Endothelial cell (in vitro differentiated cells): ENCODE results near the gene TFIP11. TPM values are rescaled to one million over a fixed set of nuclear protein-coding genes. Genes with fewer than 3 reads are reported as not detected.
A peak's percentile ranks its signal among the peaks of the same experiment; 100 is the strongest.

Experiments
- DNase-seq: peaks from one replicate; pipeline ENCODE4 v3.0.0; 2021; ENCODE audit warnings: low spot score
- H3K27ac Mint-ChIP-seq: one replicate; pipeline ENCODE4 v1.8.0; 2021; ENCODE audit warnings: mixed read lengths, inconsistent platforms; ENCODE audit not compliant: unreplicated experiment
- H3K27me3 Mint-ChIP-seq: one replicate; pipeline ENCODE4 v1.8.0; 2021; ENCODE audit warnings: mild to moderate bottlenecking, moderate library complexity, mixed read lengths, inconsistent platforms; ENCODE audit not compliant: unreplicated experiment
- H3K36me3 Mint-ChIP-seq: one replicate; pipeline ENCODE4 v1.8.0; 2021; ENCODE audit warnings: mild to moderate bottlenecking, low read depth, mixed read lengths, inconsistent platforms; ENCODE audit not compliant: unreplicated experiment
- H3K4me1 Mint-ChIP-seq: one replicate; pipeline ENCODE4 v1.8.0; 2021; ENCODE audit warnings: mild to moderate bottlenecking, mixed read lengths, inconsistent platforms; ENCODE audit not compliant: unreplicated experiment
- H3K4me3 Mint-ChIP-seq: one replicate; pipeline ENCODE4 v1.8.0; 2021; ENCODE audit warnings: mild to moderate bottlenecking, mixed read lengths, inconsistent platforms; ENCODE audit not compliant: unreplicated experiment
- H3K9me3 Mint-ChIP-seq: one replicate; pipeline ENCODE4 v1.8.0; 2021; ENCODE audit warnings: mixed read lengths, inconsistent platforms; ENCODE audit not compliant: unreplicated experiment
- total RNA-seq: library from RNA; stranded (reverse); fragmentation: NEBNext Ultra II Directional; extraction: Animal tissue kit (Norgen Biotek cat#: 25700); gene quantifications from one replicate; pipeline ENCODE4 v1.2.1, GENCODE V29; 2021; ENCODE audit not compliant: unreplicated experiment
- TF ChIP-seq, protein P1 (sequence below): fragments of 200-600 bp; sonication (generic); IDR thresholded peaks from one replicate; pipeline ENCODE4 v1.5.0; 2021; ENCODE audit warnings: antibody characterized with exemption; ENCODE audit not compliant: unreplicated experiment

TFIP11 gene
- total RNA-seq, 1 donor from 2014 or later = 38.6 TPM

DNA sequence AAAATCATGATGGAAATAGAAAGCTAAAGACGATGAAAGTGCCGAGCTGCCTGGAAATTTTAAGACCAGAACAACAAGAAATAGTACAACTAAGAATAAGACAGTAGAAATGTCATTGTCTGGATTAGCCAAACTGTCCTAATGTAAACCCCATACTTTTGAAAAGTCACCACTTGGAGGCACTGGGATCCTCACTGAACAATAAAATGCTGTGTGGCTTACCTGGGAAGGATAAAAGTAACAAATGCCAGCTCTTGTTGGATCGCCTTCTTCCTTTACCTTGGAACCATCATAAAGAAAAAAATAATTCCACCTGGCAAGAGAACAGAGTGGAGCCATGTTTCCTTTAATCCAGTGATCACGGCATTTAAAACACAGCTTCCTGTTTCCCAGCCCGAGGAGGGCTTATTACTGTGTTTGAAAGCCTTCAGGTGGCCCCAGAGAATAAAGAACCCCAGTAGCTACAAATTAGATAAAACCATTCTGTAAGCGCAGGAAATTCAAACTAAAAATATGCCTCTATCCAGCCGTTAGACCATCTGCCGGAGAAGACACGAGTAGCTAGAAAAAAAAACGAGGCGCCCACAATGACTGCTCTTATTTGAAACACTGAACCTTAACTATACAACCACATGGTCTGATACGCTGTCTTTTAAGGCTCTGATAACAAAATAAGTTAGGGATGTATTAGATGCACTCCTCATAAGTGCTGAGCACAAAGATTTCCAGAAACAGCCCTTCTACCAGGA lies 33.1 kb downstream of the TFIP11 start:
- Mint-ChIP-seq H3K36me3 (peaks cover 25% of the 10 kb centered on the region), H3K4me3 (peak overlapping the region; percentile 7), H3K4me1 (peaks cover 31% of the 10 kb centered on the region), H3K9me3 (no peaks in the 10 kb centered on the region), H3K27ac (peak overlapping the region; percentile 33), H3K27me3 (peaks cover 3% of the 10 kb centered on the region)
- DNase-seq = no peak
- TF ChIP-seq, protein P1, sequence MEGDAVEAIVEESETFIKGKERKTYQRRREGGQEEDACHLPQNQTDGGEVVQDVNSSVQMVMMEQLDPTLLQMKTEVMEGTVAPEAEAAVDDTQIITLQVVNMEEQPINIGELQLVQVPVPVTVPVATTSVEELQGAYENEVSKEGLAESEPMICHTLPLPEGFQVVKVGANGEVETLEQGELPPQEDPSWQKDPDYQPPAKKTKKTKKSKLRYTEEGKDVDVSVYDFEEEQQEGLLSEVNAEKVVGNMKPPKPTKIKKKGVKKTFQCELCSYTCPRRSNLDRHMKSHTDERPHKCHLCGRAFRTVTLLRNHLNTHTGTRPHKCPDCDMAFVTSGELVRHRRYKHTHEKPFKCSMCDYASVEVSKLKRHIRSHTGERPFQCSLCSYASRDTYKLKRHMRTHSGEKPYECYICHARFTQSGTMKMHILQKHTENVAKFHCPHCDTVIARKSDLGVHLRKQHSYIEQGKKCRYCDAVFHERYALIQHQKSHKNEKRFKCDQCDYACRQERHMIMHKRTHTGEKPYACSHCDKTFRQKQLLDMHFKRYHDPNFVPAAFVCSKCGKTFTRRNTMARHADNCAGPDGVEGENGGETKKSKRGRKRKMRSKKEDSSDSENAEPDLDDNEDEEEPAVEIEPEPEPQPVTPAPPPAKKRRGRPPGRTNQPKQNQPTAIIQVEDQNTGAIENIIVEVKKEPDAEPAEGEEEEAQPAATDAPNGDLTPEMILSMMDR = no peak

DNA sequence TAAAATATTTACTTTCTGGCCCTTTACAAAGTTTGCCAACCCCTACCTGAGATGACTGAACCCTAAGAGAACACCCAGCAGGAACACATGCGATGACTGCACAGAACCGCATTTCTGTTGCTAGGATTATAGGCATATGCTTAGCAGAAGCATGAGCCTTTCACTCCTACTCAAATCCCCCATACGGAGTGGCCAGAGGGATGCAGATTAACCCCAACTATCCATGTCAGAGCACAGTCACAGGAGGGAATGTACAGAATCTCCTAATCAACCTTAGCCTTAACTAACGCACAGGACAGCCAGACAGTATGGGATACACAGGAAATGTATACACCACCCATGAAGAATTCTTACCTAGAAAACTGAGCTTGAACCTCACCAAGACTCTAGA lies 34.9 kb downstream of the TFIP11 start:
- H3K4me1 Mint-ChIP-seq = peaks cover 21% of the 10 kb centered on the region
- peak overlapping the region; percentile 24 for H3K4me3 Mint-ChIP-seq
- TF ChIP-seq, protein P1 = no peak
- H3K27me3 Mint-ChIP-seq = no peaks in the 10 kb centered on the region
- H3K27ac Mint-ChIP-seq = no peak overlapping the region
- no peak for DNase-seq
- H3K36me3 Mint-ChIP-seq = peaks cover 32% of the 10 kb centered on the region
- H3K9me3 Mint-ChIP-seq = no peaks in the 10 kb centered on the region

DNA sequence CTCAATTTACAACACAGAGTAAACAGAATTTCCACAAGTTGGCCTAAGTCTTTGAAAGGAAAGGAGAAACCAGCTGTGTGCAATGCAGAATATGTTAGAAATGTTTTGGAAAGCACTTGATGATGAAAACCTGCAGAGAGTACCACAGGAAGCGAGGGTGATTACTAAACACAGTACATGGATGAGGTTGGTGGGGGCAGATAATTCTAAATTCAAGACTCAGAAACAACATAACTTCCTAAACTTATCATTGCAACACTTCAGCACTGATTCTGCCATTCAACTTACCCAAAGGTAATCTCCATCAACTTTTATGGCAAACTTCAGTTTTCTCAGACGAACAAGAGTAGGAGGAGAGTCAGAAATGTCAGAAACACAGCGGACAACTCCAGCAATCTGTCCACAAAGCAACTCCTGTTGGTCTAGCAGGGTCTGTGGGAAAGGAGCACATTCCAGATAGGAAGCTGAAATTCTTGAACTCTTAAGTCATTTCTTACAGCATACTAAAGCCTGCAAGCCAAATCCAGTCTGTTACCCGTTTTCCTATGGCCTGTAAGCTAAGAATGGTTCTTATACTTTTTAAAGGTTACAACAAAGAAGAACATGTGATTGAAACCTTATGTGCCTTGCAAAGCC lies 35.5 kb downstream of the TFIP11 start:
- Mint-ChIP-seq H3K4me3 (peak overlapping the region; percentile 24), H3K27me3 (no peaks in the 10 kb centered on the region), H3K36me3 (peaks cover 31% of the 10 kb centered on the region), H3K4me1 (peaks cover 16% of the 10 kb centered on the region), H3K9me3 (no peaks in the 10 kb centered on the region), H3K27ac (no peak overlapping the region)
- DNase-seq = no peak
- TF ChIP-seq, protein P1 = no peak

DNA sequence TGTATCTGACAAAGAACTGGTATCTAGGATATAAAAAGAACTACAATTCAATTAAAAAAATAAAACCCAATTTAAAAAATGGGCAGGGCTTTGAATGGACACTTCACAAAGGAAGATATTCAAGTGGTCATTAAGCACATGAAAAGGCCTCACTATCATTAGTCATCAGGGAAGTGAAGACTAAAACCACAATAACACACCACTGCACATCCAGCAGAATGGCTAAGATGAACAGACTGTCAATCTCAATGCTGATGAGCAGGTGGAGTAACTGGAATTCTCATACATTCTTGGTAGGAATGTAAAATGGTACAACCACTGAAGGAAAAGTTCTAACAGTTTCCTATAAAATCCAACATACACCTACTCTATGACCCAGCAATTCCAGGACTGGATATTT lies 37.6 kb downstream of the TFIP11 start:
- H3K4me3 Mint-ChIP-seq = no peak overlapping the region
- no peak for DNase-seq
- peaks cover 36% of the 10 kb centered on the region for H3K36me3 Mint-ChIP-seq
- TF ChIP-seq, protein P1 = no peak
- H3K27me3 Mint-ChIP-seq = no peaks in the 10 kb centered on the region
- peaks cover 9% of the 10 kb centered on the region for H3K4me1 Mint-ChIP-seq
- H3K9me3 Mint-ChIP-seq = no peaks in the 10 kb centered on the region
- no peak overlapping the region for H3K27ac Mint-ChIP-seq

DNA sequence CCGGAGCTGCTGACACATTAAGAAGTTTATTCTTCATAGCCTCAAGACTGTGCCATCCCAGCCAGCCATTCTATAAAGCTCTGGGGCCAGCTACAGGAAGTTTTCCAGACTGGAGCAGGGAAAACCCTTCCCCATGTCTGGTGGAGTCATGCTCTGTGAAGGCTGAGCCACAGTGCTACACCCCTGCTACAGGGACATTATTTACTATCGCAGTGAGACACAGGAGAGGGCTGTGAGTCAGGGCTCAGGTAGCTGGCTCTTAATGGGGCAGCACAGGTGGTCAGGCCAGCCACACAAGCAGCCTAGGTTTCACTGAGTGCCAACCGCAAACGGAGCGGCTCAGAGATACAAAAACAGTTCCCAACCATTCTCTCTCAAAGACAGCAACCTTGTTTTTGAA lies 40.8 kb downstream of the TFIP11 start:
- Mint-ChIP-seq H3K27ac (no peak overlapping the region), H3K27me3 (no peaks in the 10 kb centered on the region), H3K36me3 (peaks cover 44% of the 10 kb centered on the region), H3K4me1 (no peaks in the 10 kb centered on the region), H3K4me3 (no peak overlapping the region), H3K9me3 (no peaks in the 10 kb centered on the region)
- TF ChIP-seq, protein P1 = no peak
- DNase-seq = no peak
